Measurements from ENCODE around the gene SLC35D3. TPM values are rescaled to one million over a fixed set of nuclear protein-coding genes. Genes with fewer than 3 reads are reported as not detected.

Gene SLC35D3
- polyA plus RNA-seq, 3 donors = not detected

DNA sequence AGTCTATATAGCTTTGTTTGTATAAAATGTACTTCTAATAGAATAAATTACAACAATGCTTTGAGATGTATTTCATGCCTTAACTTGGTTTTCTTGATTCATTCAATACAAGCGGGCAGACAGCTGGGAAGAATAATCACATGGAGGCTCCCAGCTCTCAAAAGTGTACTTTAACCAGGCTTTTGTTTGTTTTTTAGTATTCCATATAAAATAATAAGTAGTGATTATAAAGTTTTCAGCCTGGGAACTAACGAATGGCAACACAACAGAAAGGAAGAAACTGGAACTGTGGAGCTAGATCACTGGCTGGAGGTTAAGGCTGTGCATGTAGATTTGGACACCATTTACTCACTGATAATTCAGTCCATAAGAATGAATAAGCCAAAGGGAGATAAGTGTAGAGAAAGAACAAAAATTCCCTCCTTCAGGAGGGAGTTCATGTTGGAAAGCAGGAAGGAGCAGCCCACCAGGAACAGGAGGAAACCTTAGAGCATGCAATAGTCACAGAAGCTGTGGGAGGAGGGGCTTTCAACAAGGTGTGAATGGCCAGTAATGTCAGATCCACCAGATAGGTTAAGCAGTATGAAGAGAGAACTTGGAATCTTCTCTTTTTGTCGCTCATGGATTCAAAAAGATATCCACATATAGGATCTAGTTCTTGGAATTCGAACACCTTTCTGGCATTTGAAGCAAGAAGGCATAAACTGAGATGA, 41.2 kb upstream of the SLC35D3 start:
- intact Hi-C loops (cut with micrococcal nuclease) = no loop called here
- no peaks in the 10 kb centered on the region for H3K4me1 Mint-ChIP-seq

DNA sequence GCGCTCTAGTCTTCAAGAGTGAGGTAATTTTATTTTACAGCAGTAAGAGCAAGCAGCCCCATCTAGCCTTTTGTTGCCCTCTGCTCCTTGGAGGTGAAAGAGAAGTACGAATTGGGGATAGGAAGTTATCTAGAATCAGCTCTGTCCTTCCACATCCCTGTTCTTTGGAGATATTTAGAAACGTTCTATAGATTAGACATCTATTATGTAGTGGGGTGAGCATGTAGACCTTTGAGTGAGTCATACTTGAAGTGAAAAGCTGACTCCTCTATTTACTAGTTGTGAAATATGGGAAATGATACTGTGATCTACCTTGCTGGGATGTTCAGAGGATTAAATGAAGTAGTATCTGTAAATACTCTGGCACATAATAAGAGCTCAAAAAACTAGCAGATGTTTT, 36.0 kb upstream of the SLC35D3 start:
- Mint-ChIP-seq H3K27me3 (ENCODE audit: low read depth in 3 of 3) (peaks cover 0 to 2% (median 0%) of the 10 kb centered on the region in 3 donors), H3K4me1 (peaks cover 8% of the 10 kb centered on the region), H3K27ac (no peak overlapping the region), H3K9me3 (peaks cover 0 to 2% (median 0%) of the 10 kb centered on the region in 7 donors), H3K4me3 (no peak overlapping the region), H3K36me3 (peaks cover 3 to 11% of the 10 kb centered on the region in 2 donors)
- Histone ChIP-seq H2AFZ (ENCODE audit: insufficient read depth, low read depth, low read length, poor library complexity, severe bottlenecking) (no peak overlapping the region), H3K9ac (ENCODE audit: insufficient read depth, low read length, poor library complexity, severe bottlenecking) (no peak overlapping the region), H3K4me3 (replicated peaks in 1 of 3; ENCODE audit: low read depth in 2 of 3, low read length in 3 of 3) (no peak overlapping the region), H3K27ac (ENCODE audit: low read depth in 1 of 2, low read length in 2 of 2) (no peak overlapping the region), H3K27me3 (ENCODE audit: control insufficient read depth in 2 of 2, insufficient read depth in 2 of 2, low read length in 2 of 2) (no peaks in the 10 kb centered on the region), H3K36me3 (replicated peaks in 1 of 2; ENCODE audit: control insufficient read depth in 1 of 2, insufficient read depth in 2 of 2, low read length in 2 of 2) (no peaks in the 10 kb centered on the region), H3K9me3 (replicated peaks in 1 of 2; ENCODE audit: control insufficient read depth in 1 of 2, insufficient read depth in 1 of 2, low read length in 2 of 2) (no peaks in the 10 kb centered on the region), H3K4me1 (ENCODE audit: control insufficient read depth in 1 of 2, insufficient read depth in 2 of 2, low read length in 2 of 2) (peaks cover 3 to 7% of the 10 kb centered on the region in 2 donors), H4K20me1 (ENCODE audit: insufficient read depth, low read length) (no peaks in the 10 kb centered on the region), H3K79me2 (ENCODE audit: insufficient read depth, low read length) (no peaks in the 10 kb centered on the region), H3K4me2 (replicated peaks; ENCODE audit: extremely low read depth, low read length, poor library complexity, severe bottlenecking) (no peak overlapping the region)
- 89% methylated on average over 1 of the region's 3 CpGs for WGBS (ENCODE audit: insufficient coverage)
- no peak for DNase-seq
- intact Hi-C loops (cut with micrococcal nuclease) = no loop called here
- no peak for TF ChIP-seq CTCF (IDR thresholded peaks at IDR 0.05)

More for the DNA sequence above, 41.2 kb upstream of the SLC35D3 start:
- H2AFZ ChIP-seq (ENCODE audit: insufficient read depth, low read depth, low read length, poor library complexity, severe bottlenecking) = no peak overlapping the region
- H3K4me1 ChIP-seq (ENCODE audit: control insufficient read depth in 1 of 2, insufficient read depth in 2 of 2, low read length in 2 of 2) = no peaks in the 10 kb centered on the region
- peaks cover 0 to 11% (median 7%) of the 10 kb centered on the region in 7 donors for H3K9me3 Mint-ChIP-seq
- no peaks in the 10 kb centered on the region for H4K20me1 ChIP-seq (ENCODE audit: insufficient read depth, low read length)
- H3K9ac ChIP-seq (ENCODE audit: insufficient read depth, low read length, poor library complexity, severe bottlenecking) = no peak overlapping the region
- DNase-seq = no peak
- no peak overlapping the region for H3K27ac ChIP-seq (ENCODE audit: low read depth in 1 of 2, low read length in 2 of 2)
- no peak overlapping the region for H3K27ac Mint-ChIP-seq
- no CpG with 5 or more reads among the region's 4 CpGs for WGBS (ENCODE audit: insufficient coverage)
- H3K36me3 Mint-ChIP-seq = peaks cover 3 to 11% of the 10 kb centered on the region in 2 donors
- H3K9me3 ChIP-seq (replicated peaks in 1 of 2; ENCODE audit: control insufficient read depth in 1 of 2, insufficient read depth in 1 of 2, low read length in 2 of 2) = no peaks in the 10 kb centered on the region
- H3K27me3 Mint-ChIP-seq (ENCODE audit: low read depth in 3 of 3) = peaks cover 0 to 2% (median 0%) of the 10 kb centered on the region in 3 donors
- no peak overlapping the region for H3K4me2 ChIP-seq (replicated peaks; ENCODE audit: extremely low read depth, low read length, poor library complexity, severe bottlenecking)
- TF ChIP-seq CTCF (IDR thresholded peaks at IDR 0.05) = no peak
- no peaks in the 10 kb centered on the region for H3K36me3 ChIP-seq (replicated peaks in 1 of 2; ENCODE audit: control insufficient read depth in 1 of 2, insufficient read depth in 2 of 2, low read length in 2 of 2)
- H3K79me2 ChIP-seq (ENCODE audit: insufficient read depth, low read length) = no peaks in the 10 kb centered on the region
- H3K4me3 ChIP-seq (replicated peaks in 1 of 3; ENCODE audit: low read depth in 2 of 3, low read length in 3 of 3) = no peak overlapping the region
- no peaks in the 10 kb centered on the region for H3K27me3 ChIP-seq (ENCODE audit: control insufficient read depth in 2 of 2, insufficient read depth in 2 of 2, low read length in 2 of 2)
- H3K4me3 Mint-ChIP-seq = no peak overlapping the region
